GM12878 (cell line): ENCODE measurements around the gene AQP5. TPM values are rescaled to one million over a fixed set of nuclear protein-coding genes. Genes with fewer than 3 reads are reported as not detected.

Source experiments
- ATAC-seq: fragments of 200-7000 bp; cut with Tn5 transposase; 3 replicates; pipeline ENCODE4 v1.9.1; 2020; ENCODE audit warnings: mild to moderate bottlenecking, moderate library complexity
- BruUV-seq: library from RNA; stranded (reverse); fragments of 400-500 nt; replicated peaks from 2 replicates; lab custom pipeline; 2021; lab: Mats Ljungman, UMichigan
- CTCF ChIA-PET: fragments of 300-600 bp; sonication (Branson Sonifier 250); formaldehyde crosslinking; extraction: SDS; loops from one replicate; lab custom pipeline; 2021; ENCODE audit warnings: inconsistent platforms; lab: Yijun Ruan, JAX
- POLR2A ChIA-PET: fragments of 350-600 bp; formaldehyde crosslinking; extraction: SDS; loops from one replicate; lab custom pipeline; 2021; ENCODE audit warnings: inconsistent platforms; lab: Charles Lee
- RAD21 ChIA-PET: fragments of 300-600 bp; sonication (Branson Sonifier 250); formaldehyde crosslinking; loops from one replicate; lab custom pipeline; 2023; ENCODE audit warnings: antibody characterized with exemption; ENCODE audit not compliant: unreplicated experiment; lab: Charles Lee
- SMC1A ChIA-PET: fragments of 300-600 bp; sonication (Branson Sonifier 250); formaldehyde crosslinking; loops from one replicate; lab custom pipeline; 2023; ENCODE audit not compliant: unreplicated experiment, uncharacterized antibody; lab: Charles Lee
- DNase-seq: peaks from one replicate; pipeline ENCODE4 v3.0.0-alpha.2; 2011; ENCODE audit warnings: low read depth, low spot score
- FAIRE-seq: peaks from 3 replicates; lab custom pipeline; 2011; peaks lifted over from hg19 to GRCh38; lab: Jason Lieb, UNC
- H2AFZ ChIP-seq: 2 replicates; pipeline ENCODE4 v1.6.0; 2011; ENCODE audit warnings: low read depth, low read length, control low read depth; ENCODE audit not compliant: control insufficient read depth
- H3K27ac ChIP-seq: 2 replicates; pipeline ENCODE4 v1.5.1; 2011; ENCODE audit warnings: control low read depth; ENCODE audit not compliant: control insufficient read depth, insufficient read depth
- H3K27me3 ChIP-seq, 2 experiments: replicated peaks in 1 of 2; 2 replicates each; pipeline versions ENCODE4 v1.6.0 to v1.6.1; 2011; ENCODE audit warnings: low read length in 1 of 2; ENCODE audit not compliant: control insufficient read depth in 2 of 2, insufficient read depth in 2 of 2
- H3K36me3 ChIP-seq, 2 experiments: 2 replicates each; pipeline ENCODE4 v1.5.1; 2011; ENCODE audit warnings: low read length in 1 of 2; ENCODE audit not compliant: control insufficient read depth in 2 of 2, insufficient read depth in 2 of 2
- H3K4me1 ChIP-seq: 2 replicates; pipeline ENCODE4 v1.6.1; 2011; ENCODE audit warnings: mild to moderate bottlenecking, low read length, moderate library complexity, mixed read lengths; ENCODE audit not compliant: control insufficient read depth, insufficient read depth
- H3K4me2 ChIP-seq: 2 replicates; pipeline ENCODE4 v1.6.0; 2011; ENCODE audit warnings: control low read depth; ENCODE audit not compliant: control insufficient read depth, insufficient read depth
- H3K4me3 ChIP-seq: fragments of 200-600 bp; sonication (generic); 2 replicates; pipeline ENCODE4 v1.5.1; 2016
- H3K79me2 ChIP-seq: 2 replicates; pipeline ENCODE4 v1.6.0; 2011; ENCODE audit warnings: low read length; ENCODE audit not compliant: control insufficient read depth, insufficient read depth
- H3K9ac ChIP-seq: 2 replicates; pipeline ENCODE4 v1.8.0; 2011; ENCODE audit warnings: low read length, control low read depth, mixed read lengths; ENCODE audit not compliant: control insufficient read depth, insufficient read depth
- H3K9me3 ChIP-seq: replicated peaks from 3 replicates; pipeline ENCODE4 v1.5.1; 2011; ENCODE audit warnings: mild to moderate bottlenecking, low read length; ENCODE audit not compliant: control insufficient read depth, insufficient read depth
- H4K20me1 ChIP-seq: 2 replicates; pipeline ENCODE4 v1.6.0; 2011; ENCODE audit not compliant: control insufficient read depth, insufficient read depth
- ETV6 ChIP-seq, 2 experiments: fragments of 450-650 bp in 1 of 2; IDR thresholded peaks in 1 of 2; conservative IDR thresholded peaks in 1 of 2; 2 replicates each; pipeline ENCODE4 v1.6.1; 2014; ENCODE audit warnings: antibody characterized with exemption in 1 of 2, borderline replicate concordance in 1 of 2, low read depth in 1 of 2, mild to moderate bottlenecking in 1 of 2, moderate library complexity in 1 of 2
- IKZF2 ChIP-seq, 2 experiments: fragments of 450-650 bp; IDR thresholded peaks; 2 replicates each; pipeline ENCODE4 v1.6.1; 2017; ENCODE audit warnings: mild to moderate bottlenecking in 2 of 2, moderate library complexity in 2 of 2
- MTA2 ChIP-seq: fragments of 450-650 bp; IDR thresholded peaks from 2 replicates; pipeline ENCODE4 v1.6.1; 2016; ENCODE audit warnings: low read depth, mild to moderate bottlenecking, moderate library complexity
- MXI1 ChIP-seq: fragments of 150-350 bp; IDR thresholded peaks from 2 replicates; pipeline ENCODE4 v1.6.1; 2011; ENCODE audit warnings: low read depth, mild to moderate bottlenecking, inconsistent platforms, low read length, improper control_type of control experiment
- NBN ChIP-seq: fragments of 450-650 bp; IDR thresholded peaks from 2 replicates; pipeline ENCODE4 v1.6.1; 2016
- NR2C1 ChIP-seq: fragments of 450-650 bp; IDR thresholded peaks from 2 replicates; pipeline ENCODE4 v1.6.1; 2017; ENCODE audit warnings: antibody characterized with exemption, mild to moderate bottlenecking, moderate library complexity
- RUNX3 ChIP-seq: IDR thresholded peaks from 2 replicates; pipeline ENCODE4 v1.6.1; 2012; ENCODE audit warnings: low read length, inconsistent platforms
- WRNIP1 ChIP-seq: IDR thresholded peaks from 2 replicates; pipeline ENCODE4 v1.6.1; 2011; ENCODE audit warnings: low read depth, low read length, improper control_type of control experiment, borderline replicate concordance
- WGBS: methylation state at CpG from one replicate; pipeline ENCODE4 v1.1.6; 2016; ENCODE audit warnings: low lambda C conversion rate; ENCODE audit not compliant: insufficient replicate concordance, insufficient coverage; ENCODE audit errors: missing lambda C conversion rate; 5-methylcytosine and 5-hydroxymethylcytosine counted together
- in situ Hi-C: fragments of 300-500 bp; cut with MboI; formaldehyde crosslinking; loops from 9 replicates; pipeline ENCODE4 v1.14.3; 2018; ENCODE audit warnings: mixed read lengths
- intact Hi-C: fragments of 100-400 bp; cut with micrococcal nuclease; formaldehyde crosslinking; loops from one replicate; pipeline ENCODE4 v1.14.2; 2022; ENCODE audit not compliant: unreplicated experiment
- polyA plus RNA-seq, 11 experiments: library from polyadenylated mRNA; depleted of rRNA in 4 of 11; unstranded in 6 of 11; stranded (reverse) in 5 of 11; fragments of >200 nt; fragmentation: Nextera tagmentation in 4 of 11; fragmentation: Illumina TruSeq in 1 of 11; extraction: Ambion mirVana in 4 of 11; extraction: Trizol in 1 of 11; gene quantifications; 1 replicate in 1 of 11; 2 replicates in 10 of 11; pipeline versions ENCODE4 v1.2.1 to v1.2.3, GENCODE V29; 2011 to 2016; ENCODE audit warnings: inconsistent platforms in 2 of 11, missing spikeins in 2 of 11, low read depth in 1 of 11
- total RNA-seq, 4 experiments: library from RNA; depleted of rRNA in 3 of 4; stranded (reverse); fragments of >200 nt in 3 of 4; fragmentation: Illumina TruSeq in 1 of 4; extraction: Trizol in 1 of 4; gene quantifications; 2 replicates each; pipeline versions ENCODE4 v1.2.1 to v1.2.3, GENCODE V29; 2013 to 2021
- TF ChIP-seq, protein P1 (sequence below): IDR thresholded peaks from 2 replicates; pipeline ENCODE4 v1.6.1; 2011; ENCODE audit warnings: low read depth, low read length, improper control_type of control experiment, borderline replicate concordance
- TF ChIP-seq, protein P2 (sequence below): fragments of 450-650 bp; IDR thresholded peaks from 2 replicates; pipeline ENCODE4 v1.6.1; 2016; ENCODE audit warnings: mild to moderate bottlenecking, moderate library complexity, borderline replicate concordance

The AQP5 gene
- total and polyA plus RNA-seq, 10 of the 15 experiments (the other 5 are each of a cell fraction or from before 2014, with no cell fraction given), result not detected

GRCh38 chr12:50013361-50014147 is 51.9 kb downstream of the AQP5 start:
- SMC1A ChIA-PET, result interaction anchor here (0.8 to 2.4 kb wide), 7 partner anchors 10 to 47 kb away, joined by 3 to 9 read pairs (median 3); partner anchors contain the start of gene RACGAP1
- H3K4me2 ChIP-seq, result no peak overlapping the region
- no peaks in the 10 kb centered on the region for H3K4me1 ChIP-seq
- peaks cover 26% of the 10 kb centered on the region for H3K79me2 ChIP-seq
- TF ChIP-seq RUNX3, result peak; percentile 62
- 0 out of 2 replicates have a peak, but pooled peaks have one; percentile 21 for TF ChIP-seq MTA2
- no peak for TF ChIP-seq ETV6 (conservative IDR thresholded peaks at IDR 0.05 in 1 of 2, IDR thresholded peaks at IDR 0.05 in 1 of 2; ENCODE audit: borderline replicate concordance in 1 of 2, low read depth in 1 of 2)
- TF ChIP-seq, all 136 proteins: peak for 2
- DNase-seq (no peak), FAIRE-seq (no peak), ATAC-seq (peak; percentile 77)
- H2AFZ ChIP-seq, result no peak overlapping the region
- no peak overlapping the region for H3K27ac ChIP-seq
- H4K20me1 ChIP-seq, result no peaks in the 10 kb centered on the region
- ChIA-PET RAD21 (no interaction called here), POLR2A (interaction anchor here (0.8 to 1.0 kb wide), 2 partner anchors 9 to 12 kb away, joined by 4 to 6 read pairs; partner anchors contain the start of gene RACGAP1), CTCF (interaction anchor here (0.5 to 2.6 kb wide), 12 partner anchors 10 to 146 kb away, joined by 3 to 12 read pairs (median 4); partner anchors contain the start of gene RACGAP1)
- H3K9ac ChIP-seq, result no peak overlapping the region
- in situ Hi-C loops (no loop called here), intact Hi-C loops (no loop called here)
- H3K4me3 ChIP-seq, result no peak overlapping the region
- BruUV-seq, result TSS peak; percentile 48
- H3K36me3 ChIP-seq, result peaks cover 7% of the 10 kb centered on the region in 2 experiments; a peak in 3 of 4 replicates
- WGBS, result 98% methylated on average over 2 of the region's 2 CpGs
- no peaks in the 10 kb centered on the region for H3K27me3 ChIP-seq
- H3K9me3 ChIP-seq, result no peaks in the 10 kb centered on the region

- WGBS, result 51% methylated on average over 3 of the region's 3 CpGs
- ChIA-PET POLR2A (interaction anchor here (0.6 to 1.0 kb wide), 3 partner anchors 10 to 21 kb away, joined by 3 to 6 read pairs (median 4); partner anchors contain the start of gene RACGAP1), CTCF (interaction anchor here (0.8 to 2.6 kb wide), 9 partner anchors 11 to 97 kb away, joined by 3 to 12 read pairs (median 5); partner anchors contain the start of gene RACGAP1), SMC1A (interaction anchor here (0.6 to 2.4 kb wide), 8 partner anchors 10 to 48 kb away, joined by 3 to 9 read pairs (median 3); partner anchors contain the start of gene RACGAP1), RAD21 (no interaction called here)
- Histone ChIP-seq H3K27me3 (no peaks in the 10 kb centered on the region), H3K4me2 (no peak overlapping the region), H3K27ac (no peak overlapping the region), H3K4me1 (no peaks in the 10 kb centered on the region), H3K9ac (no peak overlapping the region), H2AFZ (no peak overlapping the region), H3K79me2 (peaks cover 34% of the 10 kb centered on the region), H4K20me1 (no peaks in the 10 kb centered on the region), H3K36me3 (peaks cover 5 to 7% of the 10 kb centered on the region in 2 experiments; a peak in 2 of 4 replicates), H3K4me3 (no peak overlapping the region), H3K9me3 (no peaks in the 10 kb centered on the region)
- no TSS peak for BruUV-seq
- in situ Hi-C loops (no loop called here), intact Hi-C loops (no loop called here)
- no peak for DNase-seq
- ATAC-seq, result no peak
- FAIRE-seq, result no peak
- TF ChIP-seq MXI1, result no peak
- TF ChIP-seq, protein P1, sequence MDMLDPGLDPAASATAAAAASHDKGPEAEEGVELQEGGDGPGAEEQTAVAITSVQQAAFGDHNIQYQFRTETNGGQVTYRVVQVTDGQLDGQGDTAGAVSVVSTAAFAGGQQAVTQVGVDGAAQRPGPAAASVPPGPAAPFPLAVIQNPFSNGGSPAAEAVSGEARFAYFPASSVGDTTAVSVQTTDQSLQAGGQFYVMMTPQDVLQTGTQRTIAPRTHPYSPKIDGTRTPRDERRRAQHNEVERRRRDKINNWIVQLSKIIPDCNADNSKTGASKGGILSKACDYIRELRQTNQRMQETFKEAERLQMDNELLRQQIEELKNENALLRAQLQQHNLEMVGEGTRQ, result no peak
- TF ChIP-seq IKZF2 (IDR thresholded peaks at IDR 0.05), result no peak
- TF ChIP-seq, protein P2, sequence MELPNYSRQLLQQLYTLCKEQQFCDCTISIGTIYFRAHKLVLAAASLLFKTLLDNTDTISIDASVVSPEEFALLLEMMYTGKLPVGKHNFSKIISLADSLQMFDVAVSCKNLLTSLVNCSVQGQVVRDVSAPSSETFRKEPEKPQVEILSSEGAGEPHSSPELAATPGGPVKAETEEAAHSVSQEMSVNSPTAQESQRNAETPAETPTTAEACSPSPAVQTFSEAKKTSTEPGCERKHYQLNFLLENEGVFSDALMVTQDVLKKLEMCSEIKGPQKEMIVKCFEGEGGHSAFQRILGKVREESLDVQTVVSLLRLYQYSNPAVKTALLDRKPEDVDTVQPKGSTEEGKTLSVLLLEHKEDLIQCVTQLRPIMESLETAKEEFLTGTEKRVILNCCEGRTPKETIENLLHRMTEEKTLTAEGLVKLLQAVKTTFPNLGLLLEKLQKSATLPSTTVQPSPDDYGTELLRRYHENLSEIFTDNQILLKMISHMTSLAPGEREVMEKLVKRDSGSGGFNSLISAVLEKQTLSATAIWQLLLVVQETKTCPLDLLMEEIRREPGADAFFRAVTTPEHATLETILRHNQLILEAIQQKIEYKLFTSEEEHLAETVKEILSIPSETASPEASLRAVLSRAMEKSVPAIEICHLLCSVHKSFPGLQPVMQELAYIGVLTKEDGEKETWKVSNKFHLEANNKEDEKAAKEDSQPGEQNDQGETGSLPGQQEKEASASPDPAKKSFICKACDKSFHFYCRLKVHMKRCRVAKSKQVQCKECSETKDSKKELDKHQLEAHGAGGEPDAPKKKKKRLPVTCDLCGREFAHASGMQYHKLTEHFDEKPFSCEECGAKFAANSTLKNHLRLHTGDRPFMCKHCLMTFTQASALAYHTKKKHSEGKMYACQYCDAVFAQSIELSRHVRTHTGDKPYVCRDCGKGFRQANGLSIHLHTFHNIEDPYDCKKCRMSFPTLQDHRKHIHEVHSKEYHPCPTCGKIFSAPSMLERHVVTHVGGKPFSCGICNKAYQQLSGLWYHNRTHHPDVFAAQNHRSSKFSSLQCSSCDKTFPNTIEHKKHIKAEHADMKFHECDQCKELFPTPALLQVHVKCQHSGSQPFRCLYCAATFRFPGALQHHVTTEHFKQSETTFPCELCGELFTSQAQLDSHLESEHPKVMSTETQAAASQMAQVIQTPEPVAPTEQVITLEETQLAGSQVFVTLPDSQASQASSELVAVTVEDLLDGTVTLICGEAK, result no peak
- no peak for TF ChIP-seq WRNIP1
- TF ChIP-seq NBN, result no peak
- no peak for TF ChIP-seq NR2C1
These were observed 52.7 kb downstream of the AQP5 start for GRCh38 chr12:50014342-50014741.
